GM12873 (cell line): ENCODE data around the gene ASCC3.

Experiments used
- CTCF ChIP-seq: IDR thresholded peaks from 2 replicates; pipeline ENCODE4 v1.5.1; 2012; ENCODE audit warnings: low read depth, mild to moderate bottlenecking, moderate library complexity, low read length, control low read depth; ENCODE audit not compliant: insufficient read depth; ENCODE audit errors: missing control alignments

The ASCC3 gene

GRCh38 chr6:100487638-100488037 lies 393.5 kb downstream of the ASCC3 start:
- TF ChIP-seq CTCF, result no peak

- TF ChIP-seq CTCF, result no peak
These were observed 395.9 kb downstream of the ASCC3 start for GRCh38 chr6:100485268-100485667.

- TF ChIP-seq CTCF, result no peak
These were observed 396.7 kb downstream of the ASCC3 start for GRCh38 chr6:100484474-100484873.

GRCh38 chr6:100482698-100483097 lies 398.4 kb downstream of the ASCC3 start:
- TF ChIP-seq CTCF, result no peak

- TF ChIP-seq CTCF, result peak; percentile 71
These were observed 401.7 kb downstream of the ASCC3 start for GRCh38 chr6:100479179-100480035.

GRCh38 chr6:100475554-100476320 lies 405.4 kb downstream of the ASCC3 start:
- no peak for TF ChIP-seq CTCF

- TF ChIP-seq CTCF, result no peak
These were observed 407.9 kb downstream of the ASCC3 start for GRCh38 chr6:100473182-100473581.
